Endothelial cell of umbilical vein (primary cell): Measurements from ENCODE around the gene SLC5A11. TPM values are rescaled to one million over a fixed set of nuclear protein-coding genes. Genes with fewer than 3 reads are reported as not detected.
A peak's percentile ranks its signal among the peaks of the same experiment; 100 is the strongest.

Experiments
- BruUV-seq: library from RNA; stranded (reverse); fragments of 400-500 nt; replicated peaks from 2 replicates; lab custom pipeline; 2021; lab: Mats Ljungman, UMichigan
- CTCF ChIA-PET: fragments of 300-600, 350-600 bp; sonication (Branson Sonifier 250); formaldehyde crosslinking; loops from one replicate; lab custom pipeline; 2021; ENCODE audit warnings: antibody characterized with exemption, inconsistent platforms; lab: Charles Lee
- POLR2A ChIA-PET: fragments of 300-600, 350-600 bp; sonication (Branson Sonifier 250); formaldehyde crosslinking; loops from one replicate; lab custom pipeline; 2021; ENCODE audit warnings: antibody characterized with exemption, inconsistent platforms; lab: Charles Lee
- DNase-seq: peaks from one replicate; pipeline ENCODE4 v3.0.0-alpha.2; 2011; ENCODE audit warnings: low read depth, low spot score
- FAIRE-seq: peaks from 2 replicates; lab custom pipeline; 2011; peaks lifted over from hg19 to GRCh38; lab: Jason Lieb, UNC
- H2AFZ ChIP-seq: 2 replicates; pipeline ENCODE4 v1.6.0; 2012; ENCODE audit warnings: low read depth, low read length, control low read depth, inconsistent platforms
- H3K27ac ChIP-seq: 2 replicates; pipeline ENCODE4 v1.5.1; 2011; ENCODE audit warnings: low read depth, mild to moderate bottlenecking, control low read depth, low read length, moderate library complexity; ENCODE audit not compliant: insufficient read depth
- H3K27me3 ChIP-seq, 2 experiments: 2 replicates each; pipeline versions ENCODE4 v1.6.0 to v1.6.1; 2011; ENCODE audit warnings: low read length in 2 of 2, mixed read lengths in 1 of 2; ENCODE audit not compliant: control insufficient read depth in 2 of 2, insufficient read depth in 2 of 2
- H3K36me3 ChIP-seq, 2 experiments: 2 replicates in 1 of 2; 3 replicates in 1 of 2; pipeline ENCODE4 v1.5.1; 2011; ENCODE audit warnings: low read length in 2 of 2, mild to moderate bottlenecking in 1 of 2, moderate library complexity in 1 of 2; ENCODE audit not compliant: control insufficient read depth in 2 of 2, insufficient read depth in 2 of 2; ENCODE audit errors: extremely low read depth in 1 of 2
- H3K4me1 ChIP-seq: 3 replicates; pipeline ENCODE4 v1.5.1; 2011; ENCODE audit warnings: mild to moderate bottlenecking, low read length; ENCODE audit not compliant: control insufficient read depth, insufficient read depth; ENCODE audit errors: extremely low read depth
- H3K4me2 ChIP-seq: 2 replicates; pipeline ENCODE4 v1.6.1; 2011; ENCODE audit warnings: low read length, control low read depth, mixed read lengths; ENCODE audit not compliant: insufficient read depth
- H3K4me3 ChIP-seq, 3 experiments: fragments of 200-600 bp in 1 of 3; sonication (generic), shearing (Covaris generic) in 1 of 3; replicated peaks in 1 of 3; 2 replicates each; pipeline ENCODE4 v1.5.1; 2011 to 2016; ENCODE audit warnings: control low read depth in 3 of 3, low read length in 3 of 3, mild to moderate bottlenecking in 2 of 3, inconsistent platforms in 1 of 3, low read depth in 1 of 3, moderate library complexity in 1 of 3; ENCODE audit not compliant: insufficient read depth in 1 of 3
- H3K79me2 ChIP-seq: 2 replicates; pipeline ENCODE4 v1.6.0; 2012; ENCODE audit warnings: low read length, inconsistent platforms; ENCODE audit not compliant: control insufficient read depth, insufficient read depth
- H3K9ac ChIP-seq: replicated peaks from 2 replicates; pipeline ENCODE3; 2011; ENCODE audit warnings: low read length, control low read depth; ENCODE audit not compliant: insufficient read depth; ENCODE audit errors: extremely low read depth
- H3K9me1 ChIP-seq: replicated peaks from 3 replicates; pipeline ENCODE4 v1.6.0; 2011; ENCODE audit warnings: mild to moderate bottlenecking, low read length; ENCODE audit not compliant: control insufficient read depth, insufficient read depth; ENCODE audit errors: extremely low read depth
- H3K9me3 ChIP-seq: replicated peaks from 2 replicates; pipeline ENCODE4 v1.5.1; 2012; ENCODE audit warnings: low read length, inconsistent platforms; ENCODE audit not compliant: control insufficient read depth, insufficient read depth
- H4K20me1 ChIP-seq: replicated peaks from 2 replicates; pipeline ENCODE3; 2011; ENCODE audit warnings: mild to moderate bottlenecking, low read length; ENCODE audit not compliant: control insufficient read depth, insufficient read depth; ENCODE audit errors: extremely low read depth
- EZH2 ChIP-seq: IDR thresholded peaks from 2 replicates; pipeline ENCODE4 v1.6.1; 2012; ENCODE audit warnings: borderline replicate concordance, low read depth, mild to moderate bottlenecking, moderate library complexity, low read length, inconsistent platforms; ENCODE audit not compliant: severe bottlenecking
- FOS ChIP-seq: IDR thresholded peaks from 2 replicates; pipeline ENCODE4 v1.6.1; 2011; ENCODE audit warnings: mild to moderate bottlenecking, low read length, moderate library complexity, borderline replicate concordance; ENCODE audit not compliant: insufficient read depth
- GATA2 ChIP-seq: IDR thresholded peaks from 2 replicates; pipeline ENCODE4 v1.7.0; 2011; ENCODE audit warnings: low read depth, mild to moderate bottlenecking, moderate library complexity, mixed read lengths, low read length; ENCODE audit not compliant: insufficient read length, insufficient read depth
- JUN ChIP-seq: IDR thresholded peaks from 2 replicates; pipeline ENCODE4 v1.6.1; 2011; ENCODE audit warnings: borderline replicate concordance, low read depth; ENCODE audit not compliant: insufficient read length, insufficient read depth
- MYC ChIP-seq: IDR thresholded peaks from one replicate; pipeline ENCODE4 v1.6.1; 2011; ENCODE audit warnings: mild to moderate bottlenecking, low read depth, low read length
- POLR2A ChIP-seq: IDR thresholded peaks from 2 replicates; pipeline ENCODE4 v1.6.1; 2012; ENCODE audit warnings: low read depth, mild to moderate bottlenecking, control low read depth, low read length
- POLR2AphosphoS5 ChIP-seq: IDR thresholded peaks from 2 replicates; pipeline ENCODE4 v1.6.1; 2012; ENCODE audit warnings: low read depth, mild to moderate bottlenecking, control low read depth, low read length, moderate library complexity; ENCODE audit not compliant: insufficient read depth
- dilution Hi-C: fragments of 300-500 bp; cut with MboI; formaldehyde crosslinking; loops from one replicate; pipeline ENCODE4 v1.15.0; 2019; ENCODE audit warnings: low sequenced_read_pairs; ENCODE audit not compliant: extremely low pct_ligation_motif_present
- intact Hi-C: fragments of 100-400 bp; cut with micrococcal nuclease; formaldehyde crosslinking; loops from one replicate; pipeline ENCODE4 v1.10.0; 2022
- polyA plus RNA-seq, 4 experiments: library from polyadenylated mRNA; depleted of rRNA in 3 of 4; stranded (reverse) in 3 of 4; unstranded in 1 of 4; fragments of >200 nt; gene quantifications; 2 replicates each; pipeline versions ENCODE4 v1.2.1 to v1.2.3, GENCODE V29; 2011 to 2012; ENCODE audit warnings: missing spikeins in 1 of 4
- total RNA-seq: library from RNA; stranded (reverse); gene quantifications from 2 replicates; pipeline ENCODE4 v1.2.3, GENCODE V29; 2021
- TF ChIP-seq, protein P1 (sequence below), 2 donors: IDR thresholded peaks; 1 replicate in 1 of 2; 2 replicates in 1 of 2; pipeline ENCODE4 v1.5.1; 2011; ENCODE audit warnings: low read length in 2 of 2, mild to moderate bottlenecking in 2 of 2, moderate library complexity in 2 of 2, control low read depth in 1 of 2, inconsistent platforms in 1 of 2, low read depth in 1 of 2; ENCODE audit not compliant: insufficient read depth in 1 of 2; ENCODE audit errors: extremely low read depth in 1 of 2
- TF ChIP-seq, protein P2 (sequence below): IDR thresholded peaks from 2 replicates; pipeline ENCODE4 v1.6.1; 2011; ENCODE audit not compliant: insufficient read depth, insufficient read length

SLC5A11 gene
- total and polyA plus RNA-seq, 2 donors (not counting 3 experiments of a cell fraction or from before 2014, with no cell fraction given), result 0.12 TPM; not detected in 1

DNA sequence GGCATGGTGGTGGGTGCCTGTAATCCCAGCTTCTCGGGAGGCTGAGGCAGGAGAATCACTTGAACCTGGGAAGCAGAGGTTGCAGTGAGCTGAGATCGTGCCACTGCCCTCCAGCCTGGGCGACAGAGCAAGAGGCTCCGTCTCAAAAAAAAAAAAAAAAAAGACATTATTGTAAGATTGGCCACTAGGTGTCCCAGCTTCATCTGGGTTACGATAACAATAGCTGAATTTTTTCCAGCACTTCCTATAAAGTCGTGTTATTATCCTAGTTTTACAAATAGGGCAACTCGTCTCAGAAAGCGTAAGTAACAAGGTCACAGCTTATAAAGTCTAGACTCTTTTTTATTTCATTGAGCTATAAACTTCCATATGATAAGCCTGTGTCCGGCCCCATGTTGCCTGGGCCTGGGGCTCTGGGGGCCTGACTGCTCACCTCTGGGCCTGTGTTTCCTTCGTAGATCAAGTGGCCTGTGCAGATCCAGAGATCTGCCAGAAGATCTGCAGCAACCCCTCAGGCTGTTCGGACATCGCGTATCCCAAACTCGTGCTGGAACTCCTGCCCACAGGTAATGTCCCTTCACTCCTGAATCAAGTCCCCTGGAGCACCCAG lies 60.5 kb downstream of the SLC5A11 start:
- H2AFZ ChIP-seq, result peak overlapping the region; percentile 39
- H3K9me1 ChIP-seq, result no peaks in the 10 kb centered on the region
- no peak overlapping the region for H3K4me2 ChIP-seq
- intact Hi-C loops (no loop called here), dilution Hi-C loops (no loop called here)
- H3K9me3 ChIP-seq, result no peaks in the 10 kb centered on the region
- POLR2A ChIA-PET, result no interaction called here
- no peaks in the 10 kb centered on the region for H3K27me3 ChIP-seq
- DNase-seq, result peak; percentile 51
- H3K79me2 ChIP-seq, result no peaks in the 10 kb centered on the region
- no peaks in the 10 kb centered on the region for H3K36me3 ChIP-seq
- no peak overlapping the region for H3K9ac ChIP-seq
- TF ChIP-seq POLR2A, result no peak
- TF ChIP-seq, protein P1, sequence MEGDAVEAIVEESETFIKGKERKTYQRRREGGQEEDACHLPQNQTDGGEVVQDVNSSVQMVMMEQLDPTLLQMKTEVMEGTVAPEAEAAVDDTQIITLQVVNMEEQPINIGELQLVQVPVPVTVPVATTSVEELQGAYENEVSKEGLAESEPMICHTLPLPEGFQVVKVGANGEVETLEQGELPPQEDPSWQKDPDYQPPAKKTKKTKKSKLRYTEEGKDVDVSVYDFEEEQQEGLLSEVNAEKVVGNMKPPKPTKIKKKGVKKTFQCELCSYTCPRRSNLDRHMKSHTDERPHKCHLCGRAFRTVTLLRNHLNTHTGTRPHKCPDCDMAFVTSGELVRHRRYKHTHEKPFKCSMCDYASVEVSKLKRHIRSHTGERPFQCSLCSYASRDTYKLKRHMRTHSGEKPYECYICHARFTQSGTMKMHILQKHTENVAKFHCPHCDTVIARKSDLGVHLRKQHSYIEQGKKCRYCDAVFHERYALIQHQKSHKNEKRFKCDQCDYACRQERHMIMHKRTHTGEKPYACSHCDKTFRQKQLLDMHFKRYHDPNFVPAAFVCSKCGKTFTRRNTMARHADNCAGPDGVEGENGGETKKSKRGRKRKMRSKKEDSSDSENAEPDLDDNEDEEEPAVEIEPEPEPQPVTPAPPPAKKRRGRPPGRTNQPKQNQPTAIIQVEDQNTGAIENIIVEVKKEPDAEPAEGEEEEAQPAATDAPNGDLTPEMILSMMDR (IDR thresholded peaks at IDR 0.05; ENCODE audit: extremely low read depth in 1 of 2, insufficient read depth in 1 of 2, low read depth in 1 of 2, low read length in 2 of 2), result peak; percentile 27 to 43
- H4K20me1 ChIP-seq, result no peaks in the 10 kb centered on the region
- H3K27ac ChIP-seq, result no peak overlapping the region
- peak; percentile 76 for FAIRE-seq
- CTCF ChIA-PET, result interaction anchor here (0.6 to 2.5 kb wide), 27 partner anchors 10 to 368 kb away, joined by 3 to 22 read pairs (median 4); partner anchors contain the start of gene RBBP6
- no peaks in the 10 kb centered on the region for H3K4me1 ChIP-seq
- H3K4me3 ChIP-seq, result no peak overlapping the region
- BruUV-seq, result no TSS peak

DNA sequence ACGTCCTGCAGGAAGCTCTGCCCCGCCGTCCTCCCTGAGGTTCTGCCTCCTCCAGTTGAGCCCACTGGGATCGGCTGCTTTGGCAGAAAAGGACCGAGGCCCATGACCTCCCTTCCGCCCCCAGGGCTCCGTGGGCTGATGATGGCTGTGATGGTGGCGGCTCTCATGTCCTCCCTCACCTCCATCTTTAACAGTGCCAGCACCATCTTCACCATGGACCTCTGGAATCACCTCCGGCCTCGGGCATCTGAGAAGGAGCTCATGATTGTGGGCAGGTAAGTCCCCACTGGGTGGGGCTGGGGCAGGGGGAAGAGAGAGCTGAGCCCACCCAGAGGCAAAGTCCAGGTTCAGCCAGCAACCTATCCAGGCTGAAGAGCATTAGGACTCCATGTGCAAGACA lies 61.1 kb downstream of the SLC5A11 start:
- FAIRE-seq (no peak), DNase-seq (no peak)
- H2AFZ ChIP-seq, result no peak overlapping the region
- ChIA-PET CTCF (interaction anchor here (0.6 to 2.5 kb wide), 23 partner anchors 9 to 390 kb away, joined by 3 to 22 read pairs (median 5); no protein-coding TSS in a partner anchor), POLR2A (no interaction called here)
- BruUV-seq, result no TSS peak
- H3K79me2 ChIP-seq, result no peaks in the 10 kb centered on the region
- H3K4me2 ChIP-seq, result no peak overlapping the region
- H3K27me3 ChIP-seq, result no peaks in the 10 kb centered on the region
- H3K36me3 ChIP-seq, result no peaks in the 10 kb centered on the region
- dilution Hi-C loops (no loop called here), intact Hi-C loops (no loop called here)
- no peak overlapping the region for H3K9ac ChIP-seq
- TF ChIP-seq POLR2A (no peak), POLR2AphosphoS5 (no peak), MYC (no peak), GATA2 (no peak), JUN (no peak), EZH2 (no peak), FOS (no peak)
- TF ChIP-seq, protein P1 (IDR thresholded peaks at IDR 0.05; ENCODE audit: extremely low read depth in 1 of 2, insufficient read depth in 1 of 2, low read depth in 1 of 2, low read length in 2 of 2), result no peak
- TF ChIP-seq, protein P2, sequence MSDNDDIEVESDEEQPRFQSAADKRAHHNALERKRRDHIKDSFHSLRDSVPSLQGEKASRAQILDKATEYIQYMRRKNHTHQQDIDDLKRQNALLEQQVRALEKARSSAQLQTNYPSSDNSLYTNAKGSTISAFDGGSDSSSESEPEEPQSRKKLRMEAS, result no peak
- H3K4me1 ChIP-seq, result no peaks in the 10 kb centered on the region
- no peaks in the 10 kb centered on the region for H3K9me1 ChIP-seq
- no peaks in the 10 kb centered on the region for H3K9me3 ChIP-seq
- H3K4me3 ChIP-seq, result no peak overlapping the region
- H4K20me1 ChIP-seq, result no peaks in the 10 kb centered on the region
- no peak overlapping the region for H3K27ac ChIP-seq
